B cell (primary cell): ENCODE measurements around the gene EGF. TPM values are rescaled to one million over a fixed set of nuclear protein-coding genes. Genes with fewer than 3 reads are reported as not detected.

Experiments
- ATAC-seq: fragments of 200-7000 bp; cut with Tn5 transposase; one replicate; pipeline ENCODE4 v1.10.0; 2021; ENCODE audit warnings: low read depth, mild to moderate bottlenecking, moderate number of reproducible peaks, moderate library complexity
- CTCF ChIA-PET: fragments of 350-600 bp; sonication (Branson Sonifier 250); formaldehyde crosslinking; loops from one replicate; lab custom pipeline; 2021; ENCODE audit warnings: antibody characterized with exemption, inconsistent platforms; lab: Charles Lee
- POLR2A ChIA-PET: fragments of 350-600 bp; sonication (Branson Sonifier 250); formaldehyde crosslinking; loops from one replicate; lab custom pipeline; 2021; ENCODE audit warnings: antibody characterized with exemption; lab: Charles Lee
- DNase-seq: peaks from one replicate; pipeline ENCODE4 v3.0.0; 2013
- H2AFZ ChIP-seq: 2 replicates; pipeline ENCODE4 v1.6.1; 2012; ENCODE audit warnings: mild to moderate bottlenecking, low read depth, low read length; ENCODE audit not compliant: insufficient read depth, poor library complexity, severe bottlenecking
- H3K27ac ChIP-seq, 2 donors: 1 replicate in 1 of 2; 2 replicates in 1 of 2; pipeline ENCODE4 v1.5.1; 2012 to 2013; ENCODE audit warnings: low read length in 2 of 2, mild to moderate bottlenecking in 2 of 2, moderate library complexity in 1 of 2
- H3K27me3 ChIP-seq, 4 experiments: fragments of 200-600 bp in 1 of 4; sonication (generic) in 1 of 4; replicated peaks in 1 of 4; 1 replicate in 2 of 4; 2 replicates in 2 of 4; pipeline versions ENCODE4 v1.6.1 to v1.7.0; 2013 to 2016; ENCODE audit warnings: low read length in 3 of 4, mild to moderate bottlenecking in 2 of 4, mixed read lengths in 1 of 4, moderate library complexity in 1 of 4; ENCODE audit not compliant: insufficient read depth in 4 of 4, control insufficient read depth in 3 of 4; ENCODE audit errors: control extremely low read depth in 1 of 4
- H3K36me3 ChIP-seq, 2 experiments: replicated peaks in 1 of 2; 1 replicate in 1 of 2; 2 replicates in 1 of 2; pipeline versions ENCODE4 v1.6.1 to v1.7.1; 2013; ENCODE audit warnings: low read length in 1 of 2; ENCODE audit not compliant: insufficient read depth in 2 of 2, control insufficient read depth in 1 of 2; ENCODE audit errors: control extremely low read depth in 1 of 2, extremely low read depth in 1 of 2
- H3K4me1 ChIP-seq, 2 donors: fragments of 200-600 bp in 1 of 2; sonication (generic) in 1 of 2; 1 replicate in 1 of 2; 2 replicates in 1 of 2; pipeline versions ENCODE4 v1.5.1 to v1.6.1; 2013 to 2017; ENCODE audit warnings: low read length in 2 of 2; ENCODE audit not compliant: control insufficient read depth in 2 of 2, insufficient read depth in 2 of 2
- H3K4me2 ChIP-seq: replicated peaks from 2 replicates; pipeline ENCODE3; 2012; ENCODE audit warnings: mild to moderate bottlenecking, low read depth, low read length; ENCODE audit not compliant: poor library complexity, severe bottlenecking
- H3K4me3 ChIP-seq, 5 experiments: fragments of 200-600 bp in 1 of 5; sonication (generic) in 1 of 5; 1 replicate in 3 of 5; 2 replicates in 2 of 5; pipeline versions ENCODE4 v1.5.1 to v1.7.0; 2011 to 2016; ENCODE audit warnings: low read length in 4 of 5, mild to moderate bottlenecking in 4 of 5, low read depth in 2 of 5, control low read depth in 1 of 5, moderate library complexity in 1 of 5; ENCODE audit not compliant: insufficient read depth in 1 of 5; ENCODE audit errors: control extremely low read depth in 1 of 5, extremely low read depth in 1 of 5
- H3K79me2 ChIP-seq: fragments of 200-600 bp; sonication (generic); one replicate; pipeline ENCODE4 v1.6.0; 2016; ENCODE audit warnings: low read length; ENCODE audit not compliant: control insufficient read depth, insufficient read depth
- H3K9ac ChIP-seq: fragments of 200-600 bp; sonication (generic); 2 replicates; pipeline ENCODE4 v1.6.1; 2017; ENCODE audit warnings: mild to moderate bottlenecking, low read length, moderate library complexity
- H3K9me3 ChIP-seq, 3 donors: one replicate each; pipeline versions ENCODE4 v1.6.1 to v1.7.1; 2013; ENCODE audit warnings: low read length in 2 of 3; ENCODE audit not compliant: control insufficient read depth in 2 of 3, insufficient read depth in 1 of 3; ENCODE audit errors: control extremely low read depth in 1 of 3
- H4K20me1 ChIP-seq: 2 replicates; pipeline ENCODE4 v1.6.0; 2012; ENCODE audit warnings: mild to moderate bottlenecking, low read length; ENCODE audit not compliant: insufficient read depth, control insufficient read depth, poor library complexity, severe bottlenecking
- H3K27ac Mint-ChIP-seq: one replicate; pipeline ENCODE4 v1.8.0; 2021; ENCODE audit warnings: mixed read lengths
- H3K27me3 Mint-ChIP-seq: one replicate; pipeline ENCODE4 v1.8.0; 2021; ENCODE audit warnings: mixed read lengths
- H3K4me1 Mint-ChIP-seq: one replicate; pipeline ENCODE4 v1.8.0; 2021; ENCODE audit warnings: mixed read lengths
- H3K4me3 Mint-ChIP-seq: one replicate; pipeline ENCODE4 v1.8.0; 2021; ENCODE audit warnings: mixed read lengths
- H3K9me3 Mint-ChIP-seq: one replicate; pipeline ENCODE4 v1.8.0; 2022; ENCODE audit warnings: mixed read lengths; ENCODE audit not compliant: insufficient read depth
- CTCF ChIP-seq: fragments of 200-600 bp; IDR thresholded peaks from one replicate; pipeline ENCODE4 v1.8.0; 2022; ENCODE audit warnings: antibody characterized with exemption, mild to moderate bottlenecking
- EZH2 ChIP-seq: IDR thresholded peaks from 2 replicates; pipeline ENCODE4 v1.6.1; 2012; ENCODE audit warnings: borderline replicate concordance, low read depth, mild to moderate bottlenecking, moderate library complexity, low read length; ENCODE audit not compliant: insufficient read depth, poor library complexity, severe bottlenecking
- WGBS: methylation state at CpG from one replicate; pipeline ENCODE4 v1.1.5; 2013; ENCODE audit warnings: missing lambda C conversion rate; ENCODE audit not compliant: insufficient coverage; 5-methylcytosine and 5-hydroxymethylcytosine counted together
- intact Hi-C: fragments of 100-400 bp; cut with micrococcal nuclease; formaldehyde crosslinking; loops from one replicate; pipeline ENCODE4 v1.10.0; 2022
- polyA plus RNA-seq: library from polyadenylated mRNA; depleted of rRNA; stranded (reverse); fragments of >200 nt; gene quantifications from 2 replicates; pipeline ENCODE4 v1.2.3, GENCODE V29; 2012
- total RNA-seq, 2 donors: library from RNA; stranded (reverse); fragments of 120-200 nt in 1 of 2; gene quantifications; 1 replicate in 1 of 2; 2 replicates in 1 of 2; pipeline versions ENCODE4 v1.2.3 to v1.2.4, GENCODE V29; 2013 to 2022

Gene EGF
- total and polyA plus RNA-seq, 2 donors (not counting 1 experiment from before 2014, with no cell fraction given) = not detected

GRCh38 chr4:109959195-109959594 is 46.5 kb downstream of the EGF start:
- H3K4me1 Mint-ChIP-seq = no peaks in the 10 kb centered on the region
- H3K27me3 Mint-ChIP-seq = peaks cover 16% of the 10 kb centered on the region
- Histone ChIP-seq H3K27me3 (peaks cover 0 to 3% (median 0%) of the 10 kb centered on the region in 4 experiments), H3K9ac (no peak overlapping the region), H4K20me1 (no peaks in the 10 kb centered on the region), H3K79me2 (no peaks in the 10 kb centered on the region), H3K27ac (no peak overlapping the region), H3K9me3 (no peaks in the 10 kb centered on the region), H3K36me3 (no peaks in the 10 kb centered on the region), H3K4me3 (no peak overlapping the region), H2AFZ (no peak overlapping the region), H3K4me2 (no peak overlapping the region), H3K4me1 (no peaks in the 10 kb centered on the region)
- H3K9me3 Mint-ChIP-seq = no peaks in the 10 kb centered on the region
- intact Hi-C loops = no loop called here
- H3K4me3 Mint-ChIP-seq = no peak overlapping the region
- ATAC-seq (no peak), DNase-seq (no peak)
- H3K27ac Mint-ChIP-seq = no peak overlapping the region
- 81% methylated on average over 3 of the region's 8 CpGs for WGBS
- ChIA-PET CTCF (interaction anchor here (0.7 kb wide), 1 partner anchor 39 kb away, joined by 4 read pairs; no protein-coding TSS in a partner anchor), POLR2A (no interaction called here)
- no peak for TF ChIP-seq EZH2
- no peak for TF ChIP-seq CTCF

- H3K4me1 ChIP-seq = no peaks in the 10 kb centered on the region
- no peaks in the 10 kb centered on the region for H3K9me3 ChIP-seq
- DNase-seq = no peak
- H3K27me3 Mint-ChIP-seq = peaks cover 28% of the 10 kb centered on the region
- TF ChIP-seq EZH2 (no peak), CTCF (no peak)
- no peak overlapping the region for H3K4me2 ChIP-seq
- H3K9me3 Mint-ChIP-seq = no peaks in the 10 kb centered on the region
- no peaks in the 10 kb centered on the region for H3K36me3 ChIP-seq
- ChIA-PET CTCF (no interaction called here), POLR2A (no interaction called here)
- no peak for ATAC-seq
- H3K27me3 ChIP-seq = peaks cover 0 to 3% (median 1%) of the 10 kb centered on the region in 4 experiments
- no peak overlapping the region for H3K27ac Mint-ChIP-seq
- no peak overlapping the region for H3K4me3 ChIP-seq
- H4K20me1 ChIP-seq = no peaks in the 10 kb centered on the region
- H3K27ac ChIP-seq = no peak overlapping the region
- intact Hi-C loops = no loop called here
- H3K4me1 Mint-ChIP-seq = no peaks in the 10 kb centered on the region
- H2AFZ ChIP-seq = no peak overlapping the region
- no peak overlapping the region for H3K4me3 Mint-ChIP-seq
- H3K9ac ChIP-seq = no peak overlapping the region
- H3K79me2 ChIP-seq = no peaks in the 10 kb centered on the region
These were observed 49.7 kb downstream of the EGF start for GRCh38 chr4:109962401-109962800.
